ENCODE measurements around the gene SLC37A2.

DNA sequence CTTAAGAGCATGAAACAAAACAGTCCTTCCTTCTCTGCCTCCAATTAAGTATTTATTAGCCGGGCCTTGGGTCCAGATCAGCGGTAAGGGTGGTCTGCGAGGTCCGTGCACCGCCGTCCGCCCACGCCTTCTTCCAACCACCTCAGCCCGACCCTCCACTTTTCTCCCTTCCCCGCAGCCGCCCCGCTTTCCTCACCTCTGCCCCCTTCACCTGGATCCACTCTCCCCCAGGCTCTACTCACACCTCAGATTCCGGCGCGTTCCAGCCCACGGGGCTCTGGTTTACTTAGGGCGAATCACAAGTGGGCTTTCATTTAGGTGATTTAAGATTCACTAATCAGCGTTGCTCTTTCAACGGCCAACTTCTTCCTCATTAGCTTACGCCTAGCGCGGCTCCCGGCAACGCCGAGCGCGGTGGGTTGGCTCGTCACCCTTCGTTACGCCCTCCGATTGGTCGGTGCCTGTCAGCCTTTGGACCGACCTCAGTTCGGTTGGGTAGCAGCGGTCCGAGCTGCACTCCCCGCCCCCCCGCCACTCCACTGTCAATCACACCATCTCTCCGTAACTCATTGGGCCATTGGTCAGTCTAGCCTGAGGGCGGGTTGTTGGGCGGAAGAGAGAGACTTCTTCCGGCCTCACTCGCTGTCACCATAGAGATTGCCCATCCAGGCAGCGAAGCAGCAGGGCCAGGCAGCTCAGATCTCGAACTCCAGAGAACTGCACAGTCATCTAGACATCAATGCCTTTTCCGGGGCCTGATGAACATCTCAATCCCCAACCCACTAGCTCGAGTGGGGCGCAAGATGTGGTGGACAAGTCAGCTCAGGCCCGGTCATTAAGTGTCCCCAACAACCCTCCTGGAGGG is 48.5 kb downstream of the SLC37A2 start, which contains the start of gene TMEM218:
- TF ChIP-seq, protein P1, sequence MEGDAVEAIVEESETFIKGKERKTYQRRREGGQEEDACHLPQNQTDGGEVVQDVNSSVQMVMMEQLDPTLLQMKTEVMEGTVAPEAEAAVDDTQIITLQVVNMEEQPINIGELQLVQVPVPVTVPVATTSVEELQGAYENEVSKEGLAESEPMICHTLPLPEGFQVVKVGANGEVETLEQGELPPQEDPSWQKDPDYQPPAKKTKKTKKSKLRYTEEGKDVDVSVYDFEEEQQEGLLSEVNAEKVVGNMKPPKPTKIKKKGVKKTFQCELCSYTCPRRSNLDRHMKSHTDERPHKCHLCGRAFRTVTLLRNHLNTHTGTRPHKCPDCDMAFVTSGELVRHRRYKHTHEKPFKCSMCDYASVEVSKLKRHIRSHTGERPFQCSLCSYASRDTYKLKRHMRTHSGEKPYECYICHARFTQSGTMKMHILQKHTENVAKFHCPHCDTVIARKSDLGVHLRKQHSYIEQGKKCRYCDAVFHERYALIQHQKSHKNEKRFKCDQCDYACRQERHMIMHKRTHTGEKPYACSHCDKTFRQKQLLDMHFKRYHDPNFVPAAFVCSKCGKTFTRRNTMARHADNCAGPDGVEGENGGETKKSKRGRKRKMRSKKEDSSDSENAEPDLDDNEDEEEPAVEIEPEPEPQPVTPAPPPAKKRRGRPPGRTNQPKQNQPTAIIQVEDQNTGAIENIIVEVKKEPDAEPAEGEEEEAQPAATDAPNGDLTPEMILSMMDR (IDR thresholded peaks at IDR 0.05; ENCODE audit: low read length): no peak
- no peak for TF ChIP-seq EZH2 (IDR thresholded peaks at IDR 0.05; ENCODE audit: borderline replicate concordance, low read length)

All from OCI-LY1 (cell line).